C4-2B (cell line): ENCODE measurements around the gene TMEM87B.

Experiments
- CTCF ChIP-seq: fragments of 450-650 bp; conservative IDR thresholded peaks from 2 replicates; pipeline ENCODE4 v1.5.1; 2017; ENCODE audit warnings: mild to moderate bottlenecking
- ZFX ChIP-seq: fragments of 450-650 bp; IDR thresholded peaks from 2 replicates; pipeline ENCODE4 v1.6.1; 2017

GRCh38 chr2:112007493-112007892 is 47.6 kb upstream of the TMEM87B start:
- no peak for TF ChIP-seq CTCF
- no peak for TF ChIP-seq ZFX
